ENCODE measurements around the gene OR2G2.

Gene OR2G2

GRCh38 chr1:247588060-247588459 is at the start of gene OR2G2:
OR2G2 (plus strand) TSS chr1:247588360; CDS start chr1:247588360, 0 bp downstream.
- no peak for DNase-seq

GRCh38 chr1:247538561-247538960 is 49.6 kb upstream of the OR2G2 start:
- no peak for DNase-seq

- DNase-seq, result no peak
These were observed 48.9 kb upstream of the OR2G2 start for GRCh38 chr1:247539215-247539614.

GRCh38 chr1:247540581-247540980 is 47.6 kb upstream of the OR2G2 start:
- no peak for DNase-seq

GRCh38 chr1:247542811-247543210 is 45.3 kb upstream of the OR2G2 start:
- DNase-seq, result no peak

- no peak for DNase-seq
These were observed 40.1 kb upstream of the OR2G2 start for GRCh38 chr1:247548092-247548491.

- DNase-seq, result no peak
These were observed 39.4 kb upstream of the OR2G2 start, which contains the start of gene GCSAML for GRCh38 chr1:247548769-247549182. GCSAML (plus strand) TSS chr1:247549134; CDS start chr1:247549192, 58 bp downstream.

- DNase-seq, result peak; percentile 7
These were observed 36.4 kb upstream of the OR2G2 start for GRCh38 chr1:247551721-247552120.

- DNase-seq, result no peak
These were observed 35.9 kb upstream of the OR2G2 start for GRCh38 chr1:247552231-247552630.

GRCh38 chr1:247557926-247558674 is 30.1 kb upstream of the OR2G2 start:
- no peak for DNase-seq

- no peak for DNase-seq
These were observed 26.4 kb upstream of the OR2G2 start for GRCh38 chr1:247561711-247562110.

GRCh38 chr1:247562198-247562597 is 26.0 kb upstream of the OR2G2 start:
- DNase-seq, result no peak

- no peak for DNase-seq
These were observed 13.9 kb upstream of the OR2G2 start for GRCh38 chr1:247574236-247574635.

- no peak for DNase-seq
These were observed 13.5 kb upstream of the OR2G2 start for GRCh38 chr1:247574664-247575063.

- no peak for DNase-seq
These were observed 11.6 kb upstream of the OR2G2 start for GRCh38 chr1:247576514-247576913.

GRCh38 chr1:247578946-247579460 is 9.2 kb upstream of the OR2G2 start:
- DNase-seq, result no peak

- DNase-seq, result no peak
These were observed 17.1 kb downstream of the OR2G2 start, which contains the start of gene OR2G3 for GRCh38 chr1:247605286-247605685. OR2G3 (plus strand) TSS chr1:247605586; CDS start chr1:247605586, 0 bp downstream.

- DNase-seq, result no peak
These were observed 25.2 kb downstream of the OR2G2 start for GRCh38 chr1:247613405-247613804.

GRCh38 chr1:247614625-247615024 is 26.5 kb downstream of the OR2G2 start:
- DNase-seq, result no peak

- no peak for DNase-seq
These were observed 39.8 kb downstream of the OR2G2 start for GRCh38 chr1:247627951-247628350.

GRCh38 chr1:247638011-247638410 is 49.9 kb downstream of the OR2G2 start:
- no peak for DNase-seq

- no peak for DNase-seq
These were observed 50.6 kb downstream of the OR2G2 start for GRCh38 chr1:247638781-247639180.

All from HCEC 1CT (cell line).